Heart right ventricle (tissue), 16 donors: ENCODE measurements around the gene CLCN1. TPM values are rescaled to one million over a fixed set of nuclear protein-coding genes. Genes with fewer than 3 reads are reported as not detected.
A peak's percentile ranks its signal among the peaks of the same experiment; 100 is the strongest.

Experiments
- ATAC-seq, 8 donors: fragments of 200-7000 bp; cut with Tn5 transposase; one replicate each; pipeline ENCODE4 v1.9.1; 2020; ENCODE audit warnings: mild to moderate bottlenecking in 8 of 8, moderate library complexity in 8 of 8, moderate number of reproducible peaks in 1 of 8
- DNase-seq, 2 donors: peaks; one replicate each; pipeline ENCODE4 v3.0.0-alpha.2; 2020
- H3K27ac ChIP-seq, 10 donors: fragments of 200-600 bp; sonication (generic) in 2 of 10; one replicate each; pipeline versions ENCODE4 v1.5.0 to v1.8.0; 2020 to 2022; ENCODE audit warnings: mild to moderate bottlenecking in 3 of 10
- H3K27me3 ChIP-seq, 7 donors: fragments of 200-600 bp; one replicate each; pipeline ENCODE4 v1.8.0; 2021 to 2022; ENCODE audit warnings: mild to moderate bottlenecking in 2 of 7
- H3K36me3 ChIP-seq, 9 donors: fragments of 200-600 bp; sonication (generic) in 1 of 9; one replicate each; pipeline versions ENCODE4 v1.5.0 to v1.8.0; 2020 to 2022; ENCODE audit warnings: mild to moderate bottlenecking in 2 of 9
- H3K4me1 ChIP-seq, 9 donors: fragments of 200-600 bp; sonication (generic) in 1 of 9; one replicate each; pipeline versions ENCODE4 v1.5.0 to v1.8.0; 2020 to 2022; ENCODE audit warnings: mild to moderate bottlenecking in 4 of 9
- H3K4me3 ChIP-seq, 10 donors: fragments of 200-600 bp; sonication (generic) in 2 of 10; one replicate each; pipeline versions ENCODE4 v1.5.0 to v1.8.0; 2020 to 2022; ENCODE audit warnings: mild to moderate bottlenecking in 7 of 10, moderate library complexity in 2 of 10
- H3K9me3 ChIP-seq, 11 donors: fragments of 200-600 bp in 10 of 11; sonication (generic) in 2 of 11; one replicate each; pipeline versions ENCODE4 v1.5.0 to v1.8.0; 2013 to 2022; ENCODE audit warnings: mild to moderate bottlenecking in 2 of 11, control low read depth in 1 of 11, moderate library complexity in 1 of 11
- CTCF ChIP-seq, 9 donors: fragments of 200-600 bp; sonication (generic) in 2 of 9; IDR thresholded peaks; one replicate each; pipeline versions ENCODE4 v1.5.0 to v1.8.0; 2021 to 2022; ENCODE audit warnings: antibody characterized with exemption in 9 of 9, mild to moderate bottlenecking in 5 of 9, moderate library complexity in 1 of 9
- WGBS, 2 donors: extraction: QIAGEN DNeasy Blood & Tissue Kit; methylation state at CpG; one replicate each; pipeline ENCODE4 v1.1.7; 2013; ENCODE audit warnings: inconsistent platforms in 1 of 2; 5-methylcytosine and 5-hydroxymethylcytosine counted together
- intact Hi-C, 10 donors: fragments of 100-400 bp; cut with DNase I; formaldehyde crosslinking; loops; one replicate each; pipeline versions ENCODE4 v1.11.1 to v1.14.2; 2022
- polyA plus RNA-seq, 2 donors: library from polyadenylated mRNA; stranded (reverse); fragments of 200-250 nt; gene quantifications; one replicate each; pipeline ENCODE4 v1.2.3, GENCODE V29; 2013
- total RNA-seq, 10 donors: library from RNA; stranded (reverse); fragmentation: NEBNext Ultra II Directional in 3 of 10; extraction: Animal tissue kit (Norgen Biotek cat#: 25700) in 3 of 10; gene quantifications; one replicate each; pipeline versions ENCODE4 v1.2.1 to v1.2.4, GENCODE V29; 2021 to 2023
- donor health status: Arrhythmogenic right ventricular cardiomyopathy.
- donor health status: ischemic (EF 13 %, LVEDD 7.1; RV severe dilation, severe dysfunction).
- donor health status: healthy with polysubstance abuse.
- donor health status: DM: no; HTN: yes; CAD: no.
- donor health status: DM: no; HTN: no; CAD: no.
- donor health status: ischemic (EF 25% LVEDD 6.9; RV normal size, moderate dysfunction).
- donor health status: ischemic (EF 25% LVEDD 5.7; RV mildly dilated, moderate dysfunction).
- donor health status: healthy.
- donor health status: DM: yes; HTN: yes; CAD: no.
- donor health status: Ischemic cardiomyopathy.
- donor health status: ischemic (EF 35%, LVEDD 5.7; RV mildly dilated, moderate dysfunction).
- donor health status: nonischemic (EF 11% LVEDD 7.7; RV severe dilation, severe dysfunction).
- donor health status: DM: yes; HTN: yes; CAD: no.
- donor health status: PGD.
- donor health status: ischemic (EF 29% LVEDD 5.4; RV normal size, mild dysfunction).
- donor health status: nonischemic (EF 23%, LVEDD 6.1; RV moderate dilation, normal function).

The CLCN1 gene
- total and polyA plus RNA-seq, 12 donors, result 0.01 TPM; not detected in 11

- H3K9me3 ChIP-seq, result no peaks in the 10 kb centered on the region
- intact Hi-C loops, result loop anchor here in 1 of 10 donors (10.0 kb wide), 1 partner anchor 121 kb away; the partner anchor contains the start of gene GSTK1
- no peak for TF ChIP-seq CTCF (IDR thresholded peaks at IDR 0.05)
- peaks cover 13 to 91% (median 68%) of the 10 kb centered on the region in 9 donors for H3K4me1 ChIP-seq
- no peak for DNase-seq
- peak overlapping the region in 4 of 10 donors; percentile 7 to 99 (median 19) for H3K4me3 ChIP-seq
- peaks cover 0 to 88% (median 22%) of the 10 kb centered on the region in 9 donors for H3K36me3 ChIP-seq
- H3K27me3 ChIP-seq, result no peaks in the 10 kb centered on the region
- peak in 6 of 8 donors; percentile 3 to 17 (median 11) for ATAC-seq
- H3K27ac ChIP-seq, result peak overlapping the region in 8 of 10 donors; percentile 13 to 100 (median 24)
- 31 to 32% methylated on average over 19 of the region's 19 CpGs for whole genome bisulfite sequencing, 2 donors
Measured at GRCh38 chr7:143385891-143386781, 70.2 kb downstream of the CLCN1 start.

GRCh38 chr7:143387156-143387975, 71.5 kb downstream of the CLCN1 start:
- ATAC-seq (no peak), DNase-seq (no peak)
- intact Hi-C loops, result loop anchor here in 1 of 10 donors (10.0 kb wide), 1 partner anchor 123 kb away; the partner anchor contains the start of gene GSTK1
- Histone ChIP-seq H3K4me3 (no peak overlapping the region), H3K36me3 (peaks cover 0 to 95% (median 25%) of the 10 kb centered on the region in 9 donors), H3K27me3 (no peaks in the 10 kb centered on the region), H3K27ac (peak overlapping the region in 1 of 10 donors; percentile 100), H3K9me3 (no peaks in the 10 kb centered on the region), H3K4me1 (peaks cover 20 to 99% (median 77%) of the 10 kb centered on the region in 9 donors)
- 85 to 89% methylated on average over 23 of the region's 23 CpGs for WGBS, 2 donors
- TF ChIP-seq CTCF (IDR thresholded peaks at IDR 0.05), result no peak

- Histone ChIP-seq H3K4me1 (peaks cover 21 to 99% (median 75%) of the 10 kb centered on the region in 9 donors), H3K9me3 (no peaks in the 10 kb centered on the region), H3K4me3 (no peak overlapping the region), H3K27ac (no peak overlapping the region), H3K27me3 (no peaks in the 10 kb centered on the region), H3K36me3 (peaks cover 0 to 95% (median 25%) of the 10 kb centered on the region in 9 donors)
- TF ChIP-seq CTCF (IDR thresholded peaks at IDR 0.05), result no peak
- ATAC-seq (no peak), DNase-seq (no peak)
- intact Hi-C loops, result loop anchor here in 1 of 10 donors (10.0 kb wide), 1 partner anchor 123 kb away; the partner anchor contains the start of gene GSTK1
- WGBS, 2 donors, result 76 to 80% methylated on average over 10 of the region's 10 CpGs
Measured at GRCh38 chr7:143388051-143388450, 72.1 kb downstream of the CLCN1 start.
